Neural crest cell (in vitro differentiated cells): ENCODE results near the gene APP. TPM values are rescaled to one million over a fixed set of nuclear protein-coding genes. Genes with fewer than 3 reads are reported as not detected.

Experiments used
- DNase-seq: peaks from one replicate; pipeline ENCODE4 v3.0.0; 2021; ENCODE audit warnings: low read depth, mixed read lengths, low spot score
- H3K27ac Mint-ChIP-seq: one replicate; pipeline ENCODE4 v1.8.0; 2021; ENCODE audit warnings: mild to moderate bottlenecking, mixed read lengths; ENCODE audit not compliant: unreplicated experiment
- H3K27me3 Mint-ChIP-seq: 2 replicates; pipeline ENCODE4 v1.8.0; 2021; ENCODE audit warnings: low read depth, mild to moderate bottlenecking, mixed read lengths
- H3K36me3 Mint-ChIP-seq: 2 replicates; pipeline ENCODE4 v1.8.0; 2021; ENCODE audit warnings: low read depth, mild to moderate bottlenecking, mixed read lengths
- H3K4me1 Mint-ChIP-seq: 2 replicates; pipeline ENCODE4 v1.8.0; 2021; ENCODE audit warnings: mixed read lengths
- H3K4me3 Mint-ChIP-seq: one replicate; pipeline ENCODE4 v1.8.0; 2021; ENCODE audit warnings: mild to moderate bottlenecking, mixed read lengths
- H3K9me3 Mint-ChIP-seq: 2 replicates; pipeline ENCODE4 v1.8.0; 2021; ENCODE audit warnings: mixed read lengths
- total RNA-seq: library from RNA; stranded (reverse); gene quantifications from 2 replicates; pipeline ENCODE4 v1.2.1, GENCODE V29; 2021
- TF ChIP-seq, protein P1 (sequence below): fragments of 200-600 bp; sonication (generic); conservative IDR thresholded peaks from 2 replicates; pipeline ENCODE4 v1.5.0; 2021; ENCODE audit warnings: antibody characterized with exemption, mild to moderate bottlenecking

The APP gene
- total RNA-seq, 1 donor from 2014 or later, result 254 TPM

- no peak for DNase-seq
- H3K36me3 Mint-ChIP-seq, result peaks cover 18% of the 10 kb centered on the region
- peaks cover 6% of the 10 kb centered on the region for H3K9me3 Mint-ChIP-seq
- H3K4me1 Mint-ChIP-seq, result peaks cover 28% of the 10 kb centered on the region
- TF ChIP-seq, protein P1, sequence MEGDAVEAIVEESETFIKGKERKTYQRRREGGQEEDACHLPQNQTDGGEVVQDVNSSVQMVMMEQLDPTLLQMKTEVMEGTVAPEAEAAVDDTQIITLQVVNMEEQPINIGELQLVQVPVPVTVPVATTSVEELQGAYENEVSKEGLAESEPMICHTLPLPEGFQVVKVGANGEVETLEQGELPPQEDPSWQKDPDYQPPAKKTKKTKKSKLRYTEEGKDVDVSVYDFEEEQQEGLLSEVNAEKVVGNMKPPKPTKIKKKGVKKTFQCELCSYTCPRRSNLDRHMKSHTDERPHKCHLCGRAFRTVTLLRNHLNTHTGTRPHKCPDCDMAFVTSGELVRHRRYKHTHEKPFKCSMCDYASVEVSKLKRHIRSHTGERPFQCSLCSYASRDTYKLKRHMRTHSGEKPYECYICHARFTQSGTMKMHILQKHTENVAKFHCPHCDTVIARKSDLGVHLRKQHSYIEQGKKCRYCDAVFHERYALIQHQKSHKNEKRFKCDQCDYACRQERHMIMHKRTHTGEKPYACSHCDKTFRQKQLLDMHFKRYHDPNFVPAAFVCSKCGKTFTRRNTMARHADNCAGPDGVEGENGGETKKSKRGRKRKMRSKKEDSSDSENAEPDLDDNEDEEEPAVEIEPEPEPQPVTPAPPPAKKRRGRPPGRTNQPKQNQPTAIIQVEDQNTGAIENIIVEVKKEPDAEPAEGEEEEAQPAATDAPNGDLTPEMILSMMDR, result no peak
- no peaks in the 10 kb centered on the region for H3K27me3 Mint-ChIP-seq
- H3K4me3 Mint-ChIP-seq, result no peak overlapping the region
- no peak overlapping the region for H3K27ac Mint-ChIP-seq
Observed at GRCh38 chr21:26077521-26077920, 93.0 kb downstream of the APP start.

- TF ChIP-seq, protein P1, result no peak
- no peak overlapping the region for H3K27ac Mint-ChIP-seq
- H3K4me1 Mint-ChIP-seq, result peaks cover 50% of the 10 kb centered on the region
- H3K27me3 Mint-ChIP-seq, result no peaks in the 10 kb centered on the region
- DNase-seq, result no peak
- H3K4me3 Mint-ChIP-seq, result no peak overlapping the region
- H3K36me3 Mint-ChIP-seq, result peaks cover 9% of the 10 kb centered on the region
- H3K9me3 Mint-ChIP-seq, result peaks cover 9% of the 10 kb centered on the region
Observed at GRCh38 chr21:26072666-26073615, 97.6 kb downstream of the APP start.

DNA sequence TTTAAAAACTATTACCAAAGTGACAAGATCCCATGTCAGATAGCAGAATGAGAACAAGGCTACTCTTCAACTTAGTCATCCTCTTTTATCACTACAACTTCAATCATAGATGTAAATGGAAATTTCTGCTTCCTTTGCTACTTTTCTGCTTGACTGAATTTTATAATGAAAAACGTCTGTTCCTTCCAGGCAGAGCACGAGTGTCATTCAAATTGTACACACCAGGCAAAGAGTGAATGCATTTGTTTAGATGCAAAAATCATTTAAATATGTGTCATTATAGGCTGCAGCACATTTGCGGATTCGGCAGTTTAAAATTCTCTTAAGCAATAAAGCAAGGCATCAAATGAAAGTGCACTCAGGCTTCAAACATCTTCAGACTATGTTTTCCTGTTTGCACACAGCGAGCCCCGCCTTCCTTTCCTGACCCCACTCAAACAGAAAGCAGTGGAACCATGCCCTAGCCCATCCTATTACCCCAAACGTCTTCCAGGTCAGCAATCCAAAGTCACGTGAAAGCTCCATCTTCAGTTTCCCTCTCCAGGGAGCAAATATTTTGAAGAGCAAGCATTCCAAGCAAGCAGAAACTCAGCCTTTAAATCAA, 99.6 kb downstream of the APP start:
- no peak overlapping the region for H3K27ac Mint-ChIP-seq
- no peaks in the 10 kb centered on the region for H3K36me3 Mint-ChIP-seq
- H3K27me3 Mint-ChIP-seq, result no peaks in the 10 kb centered on the region
- no peak for DNase-seq
- H3K9me3 Mint-ChIP-seq, result peaks cover 3% of the 10 kb centered on the region
- TF ChIP-seq, protein P1, result no peak
- no peak overlapping the region for H3K4me3 Mint-ChIP-seq
- H3K4me1 Mint-ChIP-seq, result peaks cover 44% of the 10 kb centered on the region

DNA sequence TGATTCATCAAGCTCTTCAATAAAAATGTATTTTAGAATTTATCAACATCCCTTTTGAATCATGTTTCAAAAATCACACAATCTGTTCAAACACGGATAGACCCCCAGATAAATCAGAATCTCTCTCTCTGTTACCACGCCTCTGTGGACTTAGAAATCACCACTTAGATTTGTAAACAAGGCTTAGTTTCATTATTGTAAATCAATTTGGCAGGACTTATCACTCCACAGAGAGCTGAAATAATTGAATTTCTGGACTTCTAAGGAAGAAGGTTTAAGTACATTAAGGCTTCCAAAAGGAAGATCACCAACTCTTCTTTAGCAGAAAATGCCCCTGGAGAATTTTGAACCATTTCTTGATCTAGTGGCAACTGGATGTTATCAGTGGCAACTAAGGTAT, 100.4 kb downstream of the APP start:
- no peak overlapping the region for H3K4me3 Mint-ChIP-seq
- TF ChIP-seq, protein P1, result no peak
- no peaks in the 10 kb centered on the region for H3K36me3 Mint-ChIP-seq
- DNase-seq, result no peak
- H3K4me1 Mint-ChIP-seq, result peaks cover 44% of the 10 kb centered on the region
- H3K9me3 Mint-ChIP-seq, result peaks cover 3% of the 10 kb centered on the region
- H3K27me3 Mint-ChIP-seq, result no peaks in the 10 kb centered on the region
- no peak overlapping the region for H3K27ac Mint-ChIP-seq

- DNase-seq, result no peak
- H3K4me1 Mint-ChIP-seq, result peaks cover 44% of the 10 kb centered on the region
- no peaks in the 10 kb centered on the region for H3K36me3 Mint-ChIP-seq
- H3K9me3 Mint-ChIP-seq, result peaks cover 3% of the 10 kb centered on the region
- no peaks in the 10 kb centered on the region for H3K27me3 Mint-ChIP-seq
- H3K27ac Mint-ChIP-seq, result no peak overlapping the region
- TF ChIP-seq, protein P1, result no peak
- H3K4me3 Mint-ChIP-seq, result no peak overlapping the region
Observed at GRCh38 chr21:26068776-26069175, 101.8 kb downstream of the APP start.
